Subcutaneous abdominal adipose tissue (tissue), 5 donors: ENCODE results near the gene FBXW10B.
"Not testable (repeated sequence)": the region's sequence is repeated elsewhere in the genome, so short reads cannot be mapped to it uniquely, and the experiment has no call there.

Source experiments
- H3K27ac ChIP-seq: one replicate; pipeline ENCODE4 v1.7.0; 2013; ENCODE audit warnings: low read depth, mild to moderate bottlenecking, inconsistent platforms, low read length, moderate library complexity
- H3K27me3 ChIP-seq, 5 donors: one replicate each; pipeline ENCODE4 v1.7.0; 2013; ENCODE audit warnings: low read length in 5 of 5, inconsistent platforms in 1 of 5; ENCODE audit not compliant: control insufficient read depth in 5 of 5, insufficient read depth in 4 of 5
- H3K36me3 ChIP-seq, 5 donors: one replicate each; pipeline ENCODE4 v1.7.0; 2013; ENCODE audit warnings: low read length in 5 of 5; ENCODE audit not compliant: control insufficient read depth in 5 of 5, insufficient read depth in 5 of 5
- H3K4me1 ChIP-seq, 5 donors: one replicate each; pipeline ENCODE4 v1.7.0; 2013; ENCODE audit warnings: low read length in 5 of 5, mild to moderate bottlenecking in 3 of 5, moderate library complexity in 1 of 5; ENCODE audit not compliant: control insufficient read depth in 5 of 5, insufficient read depth in 5 of 5
- H3K4me3 ChIP-seq, 5 donors: one replicate each; pipeline ENCODE4 v1.7.0; 2013; ENCODE audit warnings: low read length in 5 of 5, low read depth in 1 of 5
- H3K9ac ChIP-seq, 5 donors: one replicate each; pipeline ENCODE4 v1.7.0; 2013; ENCODE audit warnings: low read length in 5 of 5, mild to moderate bottlenecking in 4 of 5, moderate library complexity in 3 of 5
- H3K9me3 ChIP-seq, 5 donors: one replicate each; pipeline ENCODE4 v1.7.0; 2013; ENCODE audit warnings: low read length in 5 of 5; ENCODE audit not compliant: control insufficient read depth in 5 of 5
- donor health status: healthy.
- donor health status: healthy.
- donor health status: healthy.
- donor health status: healthy.
- donor health status: healthy.

FBXW10B gene

GRCh38 chr17:15642014-15642413, 22.5 kb upstream of the FBXW10B start:
- not testable (repeated sequence) for H3K4me3 ChIP-seq, H3K4me1 ChIP-seq, H3K9me3 ChIP-seq, H3K27me3 ChIP-seq, H3K27ac ChIP-seq, H3K36me3 ChIP-seq, H3K9ac ChIP-seq

DNA sequence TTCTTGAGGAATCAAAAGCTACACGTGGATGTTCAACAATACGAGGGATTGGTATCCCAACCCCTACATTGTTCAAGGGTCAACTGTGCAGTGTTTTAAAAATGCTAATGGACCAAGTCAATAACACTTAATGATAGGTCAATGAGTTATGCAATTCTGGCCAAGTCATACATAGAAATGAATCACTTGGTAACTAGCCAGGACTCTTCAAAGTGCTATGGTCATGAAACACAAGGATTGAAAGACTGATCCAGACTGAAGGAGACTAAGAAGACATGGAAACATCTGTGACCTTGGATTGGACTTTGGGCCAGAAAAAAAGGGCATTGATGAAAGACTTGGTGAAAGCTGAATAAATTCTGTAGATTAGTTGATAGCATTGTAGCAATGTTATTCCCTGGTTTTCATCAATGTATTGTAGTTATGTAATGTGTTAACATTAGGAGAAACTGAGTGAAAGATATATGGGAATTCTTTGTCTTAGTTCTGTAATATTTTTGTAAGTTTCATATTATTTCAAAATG, 11.5 kb upstream of the FBXW10B start:
- peaks cover 7 to 26% (median 12%) of the 10 kb centered on the region in 5 donors for H3K36me3 ChIP-seq
- not testable (repeated sequence) for H3K4me3 ChIP-seq, H3K9me3 ChIP-seq, H3K27ac ChIP-seq, H3K27me3 ChIP-seq, H3K9ac ChIP-seq, H3K4me1 ChIP-seq

GRCh38 chr17:15629991-15630390, 10.5 kb upstream of the FBXW10B start:
- not testable (repeated sequence) for H3K9ac ChIP-seq, H3K27ac ChIP-seq, H3K4me1 ChIP-seq, H3K4me3 ChIP-seq, H3K9me3 ChIP-seq, H3K27me3 ChIP-seq
- H3K36me3 ChIP-seq, result peaks cover 7 to 24% (median 11%) of the 10 kb centered on the region in 5 donors

DNA sequence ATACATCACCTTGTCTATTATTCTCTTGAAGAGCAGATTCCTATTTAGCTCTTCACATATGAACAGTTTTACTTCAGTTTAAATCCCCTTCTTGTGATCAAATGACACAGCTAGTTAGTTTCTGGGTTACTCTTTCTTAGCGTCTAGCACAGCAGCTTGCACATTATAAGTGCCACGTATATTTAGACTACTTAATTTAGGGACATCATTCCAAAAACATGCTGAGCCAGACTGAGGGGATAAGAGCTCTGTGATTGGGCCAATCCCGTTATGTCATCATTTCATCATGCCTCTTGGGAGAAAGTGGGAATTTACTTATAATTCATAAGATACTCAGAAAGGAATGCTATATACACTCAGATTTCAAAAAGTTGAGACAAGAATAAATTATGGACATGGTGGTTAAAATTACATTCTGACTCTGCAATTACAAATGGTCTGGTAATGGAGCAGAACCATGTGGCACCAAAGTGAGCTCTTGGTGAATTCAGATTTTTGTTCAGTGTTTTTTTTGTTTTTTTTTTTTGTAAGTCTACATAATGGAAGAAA, 4.2 kb upstream of the FBXW10B start:
- not testable (repeated sequence) for H3K9ac ChIP-seq, H3K4me3 ChIP-seq, H3K27me3 ChIP-seq, H3K36me3 ChIP-seq, H3K4me1 ChIP-seq, H3K9me3 ChIP-seq, H3K27ac ChIP-seq

DNA sequence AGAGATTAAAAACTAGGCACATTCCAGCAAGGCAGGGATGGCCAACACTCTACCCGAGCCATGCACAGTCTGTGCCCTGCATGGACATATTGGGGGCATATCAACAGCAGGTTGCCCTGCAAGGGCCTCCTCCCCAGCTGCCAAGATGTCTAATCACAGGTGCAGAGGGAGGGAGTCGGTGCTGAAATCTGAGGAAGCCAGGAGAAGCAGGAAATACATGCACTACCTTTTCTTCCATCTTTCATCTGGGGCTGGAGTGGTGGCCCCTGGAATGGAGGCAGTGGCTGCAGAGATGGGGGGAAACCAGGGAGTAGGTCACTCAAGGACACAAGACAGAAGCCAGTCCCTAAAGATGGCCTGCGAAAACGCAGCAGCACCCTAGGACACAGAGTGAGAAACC, 3.8 kb upstream of the FBXW10B start:
- not testable (repeated sequence) for H3K27me3 ChIP-seq, H3K9me3 ChIP-seq, H3K36me3 ChIP-seq, H3K9ac ChIP-seq, H3K4me3 ChIP-seq, H3K4me1 ChIP-seq, H3K27ac ChIP-seq

GRCh38 chr17:15622124-15622523, 2.6 kb upstream of the FBXW10B start:
- H3K27ac ChIP-seq, H3K36me3 ChIP-seq, H3K9ac ChIP-seq, H3K27me3 ChIP-seq, H3K4me3 ChIP-seq, H3K4me1 ChIP-seq, H3K9me3 ChIP-seq: not testable (repeated sequence)

DNA sequence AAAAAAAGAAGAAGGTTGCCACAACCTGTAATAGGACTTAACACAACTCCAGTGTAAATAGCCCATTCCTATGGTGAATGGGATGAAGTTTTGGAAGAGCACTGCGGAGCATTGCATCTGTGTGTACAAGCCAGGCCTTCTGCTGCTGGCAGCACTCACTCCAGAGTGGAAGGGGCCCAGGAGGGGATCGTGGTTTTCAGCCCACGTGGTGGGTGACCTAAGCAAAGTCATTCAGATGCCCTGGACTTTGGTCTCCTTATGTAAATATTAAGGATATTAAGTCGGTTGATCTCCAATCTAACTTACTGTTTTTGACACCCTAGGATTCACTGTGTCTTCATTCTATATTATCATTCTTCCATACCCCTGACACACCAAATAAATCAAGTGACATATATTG, 2.7 kb downstream of the FBXW10B start:
- not testable (repeated sequence) for H3K36me3 ChIP-seq, H3K4me3 ChIP-seq, H3K9me3 ChIP-seq, H3K27me3 ChIP-seq, H3K27ac ChIP-seq, H3K4me1 ChIP-seq, H3K9ac ChIP-seq

GRCh38 chr17:15615850-15616249, 3.7 kb downstream of the FBXW10B start:
- H3K27ac ChIP-seq, H3K9ac ChIP-seq, H3K36me3 ChIP-seq, H3K9me3 ChIP-seq, H3K27me3 ChIP-seq, H3K4me3 ChIP-seq, H3K4me1 ChIP-seq: not testable (repeated sequence)

DNA sequence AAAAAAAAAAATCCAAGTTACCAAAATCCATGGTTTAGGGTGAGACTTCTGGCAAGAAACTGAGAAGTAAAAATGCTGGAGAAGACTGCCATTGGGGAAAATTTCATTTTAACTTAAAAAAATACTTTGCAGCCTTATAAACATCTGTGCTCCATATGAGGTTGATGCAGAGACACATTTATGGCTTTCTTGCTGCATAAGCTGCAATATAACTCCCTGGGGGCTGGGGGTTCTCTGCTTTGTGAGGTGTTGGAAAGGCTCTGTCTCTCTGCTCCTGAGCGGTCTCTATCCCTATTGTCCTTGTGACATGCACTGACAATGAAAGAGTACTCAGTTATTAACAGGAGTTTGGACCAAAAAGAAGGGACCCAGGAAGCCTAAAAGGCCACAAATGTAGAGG, 6.4 kb downstream of the FBXW10B start:
- H3K9ac ChIP-seq, H3K27ac ChIP-seq, H3K9me3 ChIP-seq, H3K4me1 ChIP-seq, H3K27me3 ChIP-seq, H3K4me3 ChIP-seq, H3K36me3 ChIP-seq: not testable (repeated sequence)

DNA sequence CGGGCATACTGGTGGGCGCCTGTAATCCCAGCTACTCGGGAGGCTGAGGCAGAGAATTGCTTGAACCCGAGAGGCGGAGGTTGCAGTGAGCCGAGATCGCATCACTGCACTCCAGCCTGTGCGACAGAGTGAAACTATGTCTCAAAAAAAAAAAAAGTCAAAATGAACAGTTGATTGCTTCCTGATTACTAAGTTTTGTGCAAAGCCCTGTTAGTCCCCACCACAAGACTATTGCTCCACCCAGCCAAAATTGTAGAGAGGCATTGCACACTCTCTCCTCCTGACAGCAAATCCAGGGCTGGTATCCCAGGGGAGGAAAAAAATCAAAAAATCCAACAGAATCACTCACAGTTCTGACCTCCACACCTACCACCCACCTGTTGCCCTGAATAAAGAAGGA, 26.5 kb downstream of the FBXW10B start:
- not testable (repeated sequence) for H3K4me3 ChIP-seq, H3K27ac ChIP-seq, H3K9me3 ChIP-seq, H3K4me1 ChIP-seq, H3K27me3 ChIP-seq, H3K36me3 ChIP-seq, H3K9ac ChIP-seq

DNA sequence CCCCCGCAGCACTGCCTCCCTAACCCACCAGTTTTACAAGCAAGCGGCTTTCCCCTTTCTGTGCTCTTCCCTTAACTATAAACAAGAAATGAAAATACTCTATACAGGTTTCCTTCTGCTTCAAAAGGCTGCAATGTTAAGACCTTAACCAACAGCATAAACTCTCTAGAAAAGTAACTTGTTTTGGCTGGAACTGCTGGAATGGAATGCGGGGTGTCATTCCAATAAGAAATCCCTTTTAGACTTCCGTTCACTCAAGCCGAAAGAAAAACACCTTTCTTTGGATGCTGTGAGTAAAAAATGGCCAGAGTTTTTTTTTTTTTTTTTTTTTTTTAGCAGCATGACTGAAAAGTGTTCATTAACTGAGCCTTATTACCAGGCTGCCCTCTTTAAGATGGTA, 27.5 kb downstream of the FBXW10B start:
- H3K36me3 ChIP-seq, H3K4me1 ChIP-seq, H3K9ac ChIP-seq, H3K27me3 ChIP-seq, H3K27ac ChIP-seq, H3K4me3 ChIP-seq, H3K9me3 ChIP-seq: not testable (repeated sequence)
